A549 (cell line): ENCODE data around the gene ODAD4. TPM values are rescaled to one million over a fixed set of nuclear protein-coding genes. Genes with fewer than 3 reads are reported as not detected.

Source experiments
- ATAC-seq, 2 experiments: fragments of 200-7000 bp in 1 of 2; fragments of >200 bp in 1 of 2; cut with Nextera tagmentation in 1 of 2; cut with Tn5 transposase in 1 of 2; 3 replicates each; pipeline versions ENCODE4 v1.8.0 to v1.9.1; 2018 to 2020; ENCODE audit warnings: mild to moderate bottlenecking in 1 of 2, moderate library complexity in 1 of 2
- CTCF ChIA-PET: fragments of 300-600 bp; sonication (Branson Sonifier 250); formaldehyde crosslinking; extraction: SDS; loops from one replicate; lab custom pipeline; 2021; ENCODE audit warnings: antibody characterized with exemption, inconsistent platforms; lab: Yijun Ruan, JAX
- POLR2A ChIA-PET: fragments of 350-600 bp; formaldehyde crosslinking; extraction: SDS; loops from one replicate; lab custom pipeline; 2021; ENCODE audit warnings: antibody characterized with exemption, inconsistent platforms; lab: Yijun Ruan, JAX
- DNase-seq, 2 experiments: peaks; one replicate each; pipeline versions ENCODE4 v3.0.0 to v3.0.0-alpha.2; 2011 to 2016; ENCODE audit warnings: low read depth in 1 of 2, low spot score in 1 of 2
- FAIRE-seq: peaks from 2 replicates; lab custom pipeline; 2011; peaks lifted over from hg19 to GRCh38; lab: Jason Lieb, UNC
- H3K27ac ChIP-seq, 2 experiments: fragments of >200 bp; sonication (Bioruptor Twin); formaldehyde crosslinking; 3 replicates each; pipeline ENCODE4 v1.5.1; 2016 to 2017
- H3K4me1 ChIP-seq: fragments of >200 bp; sonication (Bioruptor Twin); formaldehyde crosslinking; 3 replicates; pipeline ENCODE4 v1.6.1; 2016
- H3K4me2 ChIP-seq: fragments of >200 bp; sonication (Bioruptor Twin); formaldehyde crosslinking; 3 replicates; pipeline ENCODE4 v1.6.1; 2016
- H3K4me3 ChIP-seq: fragments of >200 bp; sonication (Bioruptor Twin); formaldehyde crosslinking; 3 replicates; pipeline ENCODE4 v1.5.1; 2016
- H3K9me3 ChIP-seq: fragments of >200 bp; sonication (Bioruptor Twin); formaldehyde crosslinking; 3 replicates; pipeline ENCODE4 v1.6.1; 2016
- CEBPB ChIP-seq, 2 experiments: fragments of >200 bp in 1 of 2; sonication (Bioruptor Twin) in 1 of 2; formaldehyde crosslinking in 1 of 2; IDR thresholded peaks; 2 replicates each; pipeline ENCODE4 v1.6.1; 2012 to 2016
- EHF ChIP-seq: fragments of 250-450 bp; sonication (Bioruptor Pico); IDR thresholded peaks from 2 replicates; pipeline ENCODE4 v1.5.0; 2020; ENCODE audit warnings: mild to moderate bottlenecking
- EHMT2 ChIP-seq: fragments of 200-600 bp; sonication (generic); IDR thresholded peaks from 2 replicates; pipeline ENCODE4 v1.6.1; 2016; ENCODE audit warnings: antibody characterized with exemption, low read depth, mild to moderate bottlenecking, moderate library complexity
- EP300 ChIP-seq, 2 experiments: fragments of >200 bp; sonication (Bioruptor Twin); formaldehyde crosslinking; IDR thresholded peaks; 2 replicates in 1 of 2; 3 replicates in 1 of 2; pipeline ENCODE4 v1.6.1; 2016 to 2017
- FOXS1 ChIP-seq: fragments of 250-450 bp; sonication (Bioruptor Pico); IDR thresholded peaks from 2 replicates; pipeline ENCODE4 v1.5.0; 2020; ENCODE audit warnings: mild to moderate bottlenecking, moderate library complexity
- GATA3 ChIP-seq: IDR thresholded peaks from 2 replicates; pipeline ENCODE4 v1.6.1; 2012; ENCODE audit warnings: borderline replicate concordance
- HOXA7 ChIP-seq: fragments of 250-450 bp; sonication (Bioruptor Pico); IDR thresholded peaks from 2 replicates; pipeline ENCODE4 v1.5.0; 2020; ENCODE audit warnings: mild to moderate bottlenecking, moderate library complexity
- KDM1A ChIP-seq: fragments of 200-600 bp; sonication (generic); IDR thresholded peaks from 2 replicates; pipeline ENCODE4 v1.6.1; 2016; ENCODE audit warnings: low read depth, mild to moderate bottlenecking
- KDM5A ChIP-seq: fragments of 200-600 bp; sonication (generic); IDR thresholded peaks from 2 replicates; pipeline ENCODE4 v1.6.1; 2016; ENCODE audit warnings: antibody characterized with exemption, mild to moderate bottlenecking
- NPAS2 ChIP-seq: fragments of 250-450 bp; sonication (Bioruptor Pico); IDR thresholded peaks from 2 replicates; pipeline ENCODE4 v1.8.0; 2022; ENCODE audit warnings: mild to moderate bottlenecking, moderate library complexity, borderline replicate concordance
- PHF8 ChIP-seq: fragments of 200-600 bp; sonication (generic); IDR thresholded peaks from 2 replicates; pipeline ENCODE4 v1.6.1; 2016; ENCODE audit warnings: low read depth, mild to moderate bottlenecking, antibody characterized with exemption, moderate library complexity, borderline replicate concordance
- SREBF2 ChIP-seq: fragments of 450-650 bp; IDR thresholded peaks from 2 replicates; pipeline ENCODE4 v1.6.1; 2014; ENCODE audit warnings: mild to moderate bottlenecking, moderate library complexity
- TFCP2L1 ChIP-seq: fragments of 250-450 bp; sonication (Bioruptor Pico); IDR thresholded peaks from 2 replicates; pipeline ENCODE4 v1.5.0; 2021; ENCODE audit warnings: mild to moderate bottlenecking
- TP53 ChIP-seq: fragments of 250-450 bp; sonication (Bioruptor Pico); IDR thresholded peaks from 2 replicates; pipeline ENCODE4 v1.5.0; 2021; ENCODE audit warnings: mild to moderate bottlenecking, moderate library complexity
- WGBS: methylation state at CpG from one replicate; pipeline ENCODE4 v1.1.6; 2017; ENCODE audit errors: missing lambda C conversion rate; 5-methylcytosine and 5-hydroxymethylcytosine counted together
- polyA plus RNA-seq, 4 experiments: library from polyadenylated mRNA; depleted of rRNA in 3 of 4; stranded (reverse); fragments of >200 nt; fragmentation: RNase III in 1 of 4; extraction: RNeasy Plus Mini Kit Qiagen cat#74134 plus additional on column Dnase treatment in 1 of 4; gene quantifications; 2 replicates in 3 of 4; 3 replicates in 1 of 4; pipeline ENCODE4 v1.2.3, GENCODE V29; 2011 to 2017
- TF ChIP-seq, protein P1 (sequence below): fragments of 250-450 bp; sonication (Bioruptor Pico); IDR thresholded peaks from 2 replicates; pipeline ENCODE4 v1.5.0; 2020; ENCODE audit warnings: low read depth, mild to moderate bottlenecking, moderate library complexity
- TF ChIP-seq, protein P2 (sequence below): IDR thresholded peaks from 2 replicates; pipeline ENCODE4 v1.6.1; 2012
- TF ChIP-seq, protein P3 (sequence below): IDR thresholded peaks from 2 replicates; pipeline ENCODE4 v1.6.1; 2012; ENCODE audit warnings: low read depth, borderline replicate concordance

ODAD4 gene
- polyA plus RNA-seq, 2 of the 4 experiments (the other 2 are of a cell fraction), result 2.0 to 2.3 TPM

DNA sequence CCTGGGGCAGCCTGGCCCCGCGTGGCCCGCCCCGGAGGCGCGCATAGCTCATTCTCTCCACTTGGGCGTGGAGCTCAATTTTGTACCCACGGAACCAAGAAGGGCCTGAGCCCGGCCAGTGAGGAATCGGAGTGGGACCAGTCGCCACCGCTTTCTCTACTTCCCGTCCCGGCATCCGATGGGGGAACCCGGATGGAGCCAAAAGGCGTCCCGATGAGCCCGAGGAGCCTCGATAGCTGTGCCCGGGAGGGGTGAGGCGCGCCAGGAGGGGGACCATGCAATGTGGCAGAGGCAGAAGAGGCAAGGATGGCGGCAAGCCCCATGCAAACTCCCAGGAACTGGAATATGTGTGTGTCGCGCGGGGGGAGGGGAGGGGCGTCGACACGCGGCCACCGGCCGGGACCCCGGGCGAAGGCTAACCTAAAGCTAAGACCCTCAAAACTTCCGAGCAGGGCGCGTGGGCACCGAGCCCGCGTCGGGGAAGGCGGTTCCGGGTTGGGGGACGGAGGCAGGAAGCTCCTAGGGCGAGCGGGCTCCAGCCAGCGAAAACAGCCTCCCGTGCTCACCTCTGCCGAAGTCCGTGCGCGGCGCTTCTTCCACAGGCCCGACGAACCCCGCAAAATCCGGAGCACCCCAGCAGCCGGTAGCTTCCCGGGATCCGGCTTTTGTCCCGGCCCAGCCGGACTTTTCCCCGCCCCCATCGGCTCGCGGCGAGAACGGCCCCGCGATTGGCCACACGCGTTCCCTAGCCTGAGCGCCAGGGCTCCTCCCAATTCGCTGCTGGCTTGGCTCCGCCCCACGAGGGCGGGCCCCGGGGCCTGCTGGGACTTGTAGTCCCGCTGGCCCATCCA is 11.9 kb upstream of the ODAD4 start, which contains the start of gene ACLY (continued):
- TF ChIP-seq HOXA7 (CRISPR knock-in tag) (no peak), EHMT2 (no peak), KDM1A (no peak), KDM5A (peak; percentile 46; the same call in 1 of the 2 replicates), TFCP2L1 (CRISPR knock-in tag) (no peak), PHF8 (peak; percentile 76), SREBF2 (no peak), FOXS1 (CRISPR knock-in tag) (no peak), NPAS2 (CRISPR knock-in tag) (no peak), CEBPB (IDR thresholded peaks at IDR 0.05) (no peak), EP300 (IDR thresholded peaks at IDR 0.05) (no peak)
- TF ChIP-seq, protein P1, sequence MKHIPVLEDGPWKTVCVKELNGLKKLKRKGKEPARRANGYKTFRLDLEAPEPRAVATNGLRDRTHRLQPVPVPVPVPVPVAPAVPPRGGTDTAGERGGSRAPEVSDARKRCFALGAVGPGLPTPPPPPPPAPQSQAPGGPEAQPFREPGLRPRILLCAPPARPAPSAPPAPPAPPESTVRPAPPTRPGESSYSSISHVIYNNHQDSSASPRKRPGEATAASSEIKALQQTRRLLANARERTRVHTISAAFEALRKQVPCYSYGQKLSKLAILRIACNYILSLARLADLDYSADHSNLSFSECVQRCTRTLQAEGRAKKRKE, result no peak

DNA sequence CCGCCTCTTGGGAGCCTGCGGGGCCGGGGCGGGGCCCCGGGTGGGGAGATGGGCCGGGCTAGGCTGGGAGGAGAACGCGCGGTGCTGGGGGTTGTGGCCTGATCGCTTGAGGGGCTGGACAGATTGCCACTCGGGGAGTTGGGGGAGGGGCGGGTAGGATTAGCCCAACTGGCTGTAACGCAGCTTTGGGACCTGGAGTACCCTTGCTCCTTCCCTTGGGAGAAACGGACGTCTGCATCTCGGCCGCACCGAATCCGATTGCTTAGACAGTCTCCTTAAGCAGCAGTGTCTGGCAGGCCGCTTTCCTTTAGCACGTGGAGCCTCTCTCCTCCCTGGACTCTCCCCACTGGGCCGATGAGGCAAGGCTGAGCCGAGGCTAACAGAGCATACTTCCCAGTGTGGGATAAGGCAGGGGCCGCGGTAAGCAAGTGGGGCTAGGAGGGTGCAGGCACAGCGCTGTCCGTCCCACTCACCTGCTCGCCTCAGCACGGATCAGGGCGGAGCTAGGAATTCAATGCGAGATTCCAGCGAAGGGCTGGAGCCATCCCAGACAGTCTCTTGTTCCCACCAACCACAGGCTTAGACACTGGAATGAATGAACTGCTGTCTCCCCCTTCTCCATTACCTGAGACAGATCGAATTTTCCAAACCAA is 11.1 kb upstream of the ODAD4 start:
- FAIRE-seq, result no peak
- CTCF ChIA-PET, result interaction anchor here (0.9 to 11.5 kb wide), 12 partner anchors 9 to 133 kb away, joined by 3 to 111 read pairs (median 6); partner anchors contain the start of genes JUP, ODAD4 and P3H4

More for the DNA sequence above, 11.1 kb upstream of the ODAD4 start:
- Histone ChIP-seq H3K27ac (peak overlapping the region; percentile 93 to 95), H3K9me3 (no peaks in the 10 kb centered on the region), H3K4me1 (peaks cover 45% of the 10 kb centered on the region), H3K4me3 (peak overlapping the region; percentile 94), H3K4me2 (peak overlapping the region; percentile 91)
- ATAC-seq (peak; percentile 72 to 87), DNase-seq (peak in 1 of 2 experiments; percentile 86)
- TF ChIP-seq TFCP2L1 (CRISPR knock-in tag) (0 out of 2 replicates have a peak, but pooled peaks have one; percentile 37), EHF (CRISPR knock-in tag) (0 out of 2 replicates have a peak, but pooled peaks have one; percentile 11), GATA3 (no peak), SREBF2 (no peak), TP53 (CRISPR knock-in tag) (0 out of 2 replicates have a peak, but pooled peaks have one; percentile 65)
- TF ChIP-seq, protein P2, sequence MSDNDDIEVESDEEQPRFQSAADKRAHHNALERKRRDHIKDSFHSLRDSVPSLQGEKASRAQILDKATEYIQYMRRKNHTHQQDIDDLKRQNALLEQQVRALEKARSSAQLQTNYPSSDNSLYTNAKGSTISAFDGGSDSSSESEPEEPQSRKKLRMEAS, result peak; percentile 94
- TF ChIP-seq, protein P3, sequence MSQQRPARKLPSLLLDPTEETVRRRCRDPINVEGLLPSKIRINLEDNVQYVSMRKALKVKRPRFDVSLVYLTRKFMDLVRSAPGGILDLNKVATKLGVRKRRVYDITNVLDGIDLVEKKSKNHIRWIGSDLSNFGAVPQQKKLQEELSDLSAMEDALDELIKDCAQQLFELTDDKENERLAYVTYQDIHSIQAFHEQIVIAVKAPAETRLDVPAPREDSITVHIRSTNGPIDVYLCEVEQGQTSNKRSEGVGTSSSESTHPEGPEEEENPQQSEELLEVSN, result peak; percentile 70; the same call in 1 of the 2 replicates
- TF ChIP-seq, protein P1, result peak; percentile 16; the same call in 1 of the 2 replicates
- POLR2A ChIA-PET, result interaction anchor here (0.6 to 4.2 kb wide), 13 partner anchors 9 to 231 kb away, joined by 3 to 47 read pairs (median 4); partner anchors contain the start of genes CNP, DNAJC7, EIF1 and JUP
- 2% methylated on average over 20 of the region's 33 CpGs for WGBS
